Measurements from ENCODE around the gene QSOX1.
"Not testable (repeated sequence)": the region's sequence is repeated elsewhere in the genome, so short reads cannot be mapped to it uniquely, and the experiment has no call there.

Gene QSOX1

DNA sequence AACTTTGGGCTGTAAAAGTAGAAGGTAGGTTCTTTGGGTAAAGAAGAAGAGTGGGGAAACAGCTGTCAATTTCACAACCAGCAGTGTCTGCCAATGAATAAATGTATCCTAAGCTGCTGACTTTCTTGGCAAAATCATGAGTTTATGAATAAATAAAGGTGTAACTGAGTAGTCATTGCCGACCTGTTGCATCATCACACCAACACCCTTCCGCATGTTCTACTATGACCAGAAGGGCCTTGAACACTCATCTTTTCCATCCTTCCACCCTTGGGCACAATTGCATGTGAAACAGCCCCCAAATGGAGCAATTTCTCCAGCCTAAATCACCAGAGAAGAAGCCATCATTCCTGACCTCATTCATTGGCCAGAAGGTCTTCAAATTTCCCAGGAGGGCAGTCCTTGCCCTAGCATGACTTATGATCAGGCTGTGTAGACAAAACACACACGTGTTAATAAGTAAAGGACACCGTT is 31.2 kb upstream of the QSOX1 start:
- H3K36me3 ChIP-seq (ENCODE audit: insufficient read depth, low read length) = no peaks in the 10 kb centered on the region
- H3K27ac ChIP-seq = no peak overlapping the region
- H3K9ac ChIP-seq (ENCODE audit: insufficient read length) = no peak overlapping the region
- TF ChIP-seq FOXP2 (optimal IDR thresholded peaks at IDR 0.05; ENCODE audit: control extremely low read depth, extremely low read length, insufficient read depth) (no peak), EZH2 (IDR thresholded peaks at IDR 0.05) (no peak), POLR2AphosphoS5 (IDR thresholded peaks at IDR 0.05; ENCODE audit: borderline replicate concordance, low read depth, low read length) (no peak)
- DNase-seq (ENCODE audit: low read depth, low spot score) = no peak
- H3K9me3 ChIP-seq (ENCODE audit: low read depth, low read length) = no peaks in the 10 kb centered on the region
- H3K4me3 ChIP-seq = no peak overlapping the region

- Histone ChIP-seq H3K27ac (no peak overlapping the region), H3K4me3 (no peak overlapping the region), H3K9ac (ENCODE audit: insufficient read length) (no peak overlapping the region), H3K36me3 (ENCODE audit: insufficient read depth, low read length) (no peaks in the 10 kb centered on the region), H3K9me3 (ENCODE audit: low read depth, low read length) (no peaks in the 10 kb centered on the region)
- TF ChIP-seq EZH2 (IDR thresholded peaks at IDR 0.05) = no peak
- no peak for TF ChIP-seq POLR2AphosphoS5 (IDR thresholded peaks at IDR 0.05; ENCODE audit: borderline replicate concordance, low read depth, low read length)
- no peak for TF ChIP-seq FOXP2 (optimal IDR thresholded peaks at IDR 0.05; ENCODE audit: control extremely low read depth, extremely low read length, insufficient read depth)
- DNase-seq (ENCODE audit: low read depth, low spot score) = no peak
Observed at GRCh38 chr1:180130651-180131050, 24.0 kb upstream of the QSOX1 start.

DNA sequence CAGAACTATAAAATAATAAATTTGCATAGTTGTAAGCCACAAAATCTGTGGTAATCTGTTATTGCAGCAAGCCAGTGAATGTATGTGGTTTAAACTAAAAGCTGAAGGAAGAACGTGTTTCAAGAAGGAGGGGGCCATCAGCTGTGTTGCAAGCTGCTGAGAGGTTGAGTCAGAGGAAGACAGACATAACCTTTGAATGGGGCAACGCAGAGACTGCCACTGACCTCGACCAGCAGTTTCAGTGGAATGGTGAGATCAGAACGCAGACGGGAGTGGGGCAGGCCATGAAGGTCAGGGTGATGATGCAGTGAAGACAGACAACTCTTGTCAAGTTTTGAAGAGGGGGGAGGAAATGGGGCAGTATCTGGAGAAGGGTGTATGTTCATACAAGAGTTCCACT is 23.2 kb upstream of the QSOX1 start:
- no peak for TF ChIP-seq FOXP2 (optimal IDR thresholded peaks at IDR 0.05; ENCODE audit: control extremely low read depth, extremely low read length, insufficient read depth)
- peaks cover 2% of the 10 kb centered on the region; the same call in 1 of the 2 replicates for H3K9me3 ChIP-seq (ENCODE audit: low read depth, low read length)
- DNase-seq (ENCODE audit: low read depth, low spot score) = no peak
- no peaks in the 10 kb centered on the region for H3K36me3 ChIP-seq (ENCODE audit: insufficient read depth, low read length)
- H3K9ac ChIP-seq (ENCODE audit: insufficient read length) = no peak overlapping the region
- no peak overlapping the region for H3K4me3 ChIP-seq
- H3K27ac ChIP-seq = no peak overlapping the region

DNA sequence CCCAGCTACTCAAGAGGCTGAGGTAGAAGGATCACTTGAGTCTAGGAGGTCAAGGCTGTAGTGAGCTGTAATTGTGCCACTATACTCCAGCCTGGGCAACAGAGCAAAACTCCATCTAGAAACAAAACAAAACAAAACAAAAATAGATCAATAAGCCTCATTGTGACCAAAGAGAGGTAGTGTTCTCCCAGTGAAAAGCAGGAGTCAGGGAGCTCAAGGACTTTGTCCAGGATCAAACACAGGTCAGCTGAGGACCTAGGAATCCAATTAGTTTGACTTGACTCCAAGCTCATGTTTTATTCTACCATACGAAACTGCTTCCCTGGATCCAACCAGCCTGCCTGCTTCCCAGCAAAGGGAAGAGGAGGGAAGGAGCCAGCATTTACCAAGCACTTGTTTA is 21.5 kb upstream of the QSOX1 start:
- Histone ChIP-seq H3K9ac (ENCODE audit: insufficient read length) (no peak overlapping the region), H3K27ac (no peak overlapping the region)

DNA sequence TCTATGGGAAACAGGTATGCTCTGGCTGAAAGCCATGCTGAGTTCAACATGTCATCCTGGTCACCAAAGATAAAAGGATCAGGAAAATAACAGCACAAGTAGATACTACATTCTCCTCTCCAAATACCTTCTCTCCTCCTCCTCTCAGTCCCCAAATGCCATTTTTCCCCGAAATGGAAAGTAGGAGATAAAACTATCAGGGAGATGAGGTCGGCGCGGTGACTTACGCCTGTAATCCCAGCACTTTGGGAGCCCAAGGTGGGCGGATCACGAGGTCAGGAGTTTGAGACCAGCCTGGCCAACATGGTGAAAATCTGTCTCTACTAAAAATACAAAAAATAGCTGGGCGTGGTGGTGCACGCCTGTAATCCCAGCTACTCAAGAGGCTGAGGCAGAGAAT is 21.0 kb upstream of the QSOX1 start:
- not testable (repeated sequence) for H3K4me3 ChIP-seq; H3K9ac ChIP-seq (ENCODE audit: insufficient read length)

More for the DNA sequence above, 21.5 kb upstream of the QSOX1 start:
- Histone ChIP-seq H3K4me3 (no peak overlapping the region), H3K36me3 (ENCODE audit: insufficient read depth, low read length) (no peaks in the 10 kb centered on the region), H3K9me3 (ENCODE audit: low read depth, low read length) (peaks cover 4% of the 10 kb centered on the region; the same call in 1 of the 2 replicates)
- DNase-seq (ENCODE audit: low read depth, low spot score) = no peak
- TF ChIP-seq FOXP2 (optimal IDR thresholded peaks at IDR 0.05; ENCODE audit: control extremely low read depth, extremely low read length, insufficient read depth) (no peak), EZH2 (IDR thresholded peaks at IDR 0.05) (no peak), POLR2AphosphoS5 (IDR thresholded peaks at IDR 0.05; ENCODE audit: borderline replicate concordance, low read depth, low read length) (no peak)

GRCh38 chr1:180135535-180135934 is 19.1 kb upstream of the QSOX1 start:
- no peak overlapping the region for H3K4me3 ChIP-seq
- H3K9ac ChIP-seq (ENCODE audit: insufficient read length) = no peak overlapping the region
- no peak for TF ChIP-seq POLR2AphosphoS5 (IDR thresholded peaks at IDR 0.05; ENCODE audit: borderline replicate concordance, low read depth, low read length)
- TF ChIP-seq FOXP2 (optimal IDR thresholded peaks at IDR 0.05; ENCODE audit: control extremely low read depth, extremely low read length, insufficient read depth) = no peak
- no peak for TF ChIP-seq EZH2 (IDR thresholded peaks at IDR 0.05)
- no peak for DNase-seq (ENCODE audit: low read depth, low spot score)
- H3K9me3 ChIP-seq (ENCODE audit: low read depth, low read length) = peaks cover 4% of the 10 kb centered on the region; the same call in 1 of the 2 replicates
- H3K36me3 ChIP-seq (ENCODE audit: insufficient read depth, low read length) = no peaks in the 10 kb centered on the region
- H3K27ac ChIP-seq = no peak overlapping the region

More for the DNA sequence above, 21.0 kb upstream of the QSOX1 start:
- not testable (repeated sequence) for DNase-seq (ENCODE audit: low read depth, low spot score); H3K9me3 ChIP-seq (ENCODE audit: low read depth, low read length); H3K36me3 ChIP-seq (ENCODE audit: insufficient read depth, low read length); H3K27ac ChIP-seq

DNA sequence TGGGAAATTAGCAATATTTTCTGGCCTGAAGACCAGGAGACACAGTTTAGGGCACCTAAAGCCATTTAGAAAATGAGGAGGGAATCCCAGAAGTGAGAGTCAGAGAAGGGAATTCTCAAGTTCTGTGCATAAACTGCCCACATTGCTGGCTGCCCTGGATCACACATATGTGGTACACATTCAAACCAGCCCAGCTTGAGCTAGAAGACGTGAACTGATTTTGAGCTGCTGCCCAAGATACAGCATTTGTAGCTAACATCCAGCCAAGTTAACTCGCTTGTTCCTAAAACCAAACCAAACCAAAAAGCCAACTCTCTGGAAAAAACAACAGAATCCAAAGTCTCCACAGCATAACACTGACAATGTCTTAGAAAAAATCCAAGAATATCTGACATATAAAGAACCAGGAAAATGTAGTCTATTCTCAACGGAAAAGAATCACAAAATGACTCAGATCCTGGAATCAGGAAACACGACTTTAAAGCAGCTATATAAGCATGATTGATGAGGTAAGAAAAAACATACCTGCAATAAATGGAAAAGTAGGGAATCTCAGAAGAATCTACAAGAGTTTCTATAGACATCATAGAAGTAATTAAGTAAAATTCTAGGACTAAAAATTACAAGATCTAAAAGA is 18.2 kb upstream of the QSOX1 start:
- DNase-seq (ENCODE audit: low read depth, low spot score) = no peak
- Histone ChIP-seq H3K4me3 (no peak overlapping the region), H3K27ac (no peak overlapping the region), H3K36me3 (ENCODE audit: insufficient read depth, low read length) (no peaks in the 10 kb centered on the region), H3K9ac (ENCODE audit: insufficient read length) (no peak overlapping the region), H3K9me3 (ENCODE audit: low read depth, low read length) (peaks cover 4% of the 10 kb centered on the region; the same call in 1 of the 2 replicates)
- TF ChIP-seq EZH2 (IDR thresholded peaks at IDR 0.05) = no peak
- TF ChIP-seq POLR2AphosphoS5 (IDR thresholded peaks at IDR 0.05; ENCODE audit: borderline replicate concordance, low read depth, low read length) = no peak
- TF ChIP-seq FOXP2 (optimal IDR thresholded peaks at IDR 0.05; ENCODE audit: control extremely low read depth, extremely low read length, insufficient read depth) = no peak

- Histone ChIP-seq H3K4me3 (no peak overlapping the region), H3K9ac (ENCODE audit: insufficient read length) (no peak overlapping the region), H3K27ac (no peak overlapping the region), H3K36me3 (ENCODE audit: insufficient read depth, low read length) (no peaks in the 10 kb centered on the region), H3K9me3 (ENCODE audit: low read depth, low read length) (peaks cover 4% of the 10 kb centered on the region; the same call in 1 of the 2 replicates)
- DNase-seq (ENCODE audit: low read depth, low spot score) = no peak
- TF ChIP-seq POLR2AphosphoS5 (IDR thresholded peaks at IDR 0.05; ENCODE audit: borderline replicate concordance, low read depth, low read length) = no peak
- TF ChIP-seq EZH2 (IDR thresholded peaks at IDR 0.05) = no peak
- no peak for TF ChIP-seq FOXP2 (optimal IDR thresholded peaks at IDR 0.05; ENCODE audit: control extremely low read depth, extremely low read length, insufficient read depth)
Observed at GRCh38 chr1:180136968-180137356, 17.7 kb upstream of the QSOX1 start.

DNA sequence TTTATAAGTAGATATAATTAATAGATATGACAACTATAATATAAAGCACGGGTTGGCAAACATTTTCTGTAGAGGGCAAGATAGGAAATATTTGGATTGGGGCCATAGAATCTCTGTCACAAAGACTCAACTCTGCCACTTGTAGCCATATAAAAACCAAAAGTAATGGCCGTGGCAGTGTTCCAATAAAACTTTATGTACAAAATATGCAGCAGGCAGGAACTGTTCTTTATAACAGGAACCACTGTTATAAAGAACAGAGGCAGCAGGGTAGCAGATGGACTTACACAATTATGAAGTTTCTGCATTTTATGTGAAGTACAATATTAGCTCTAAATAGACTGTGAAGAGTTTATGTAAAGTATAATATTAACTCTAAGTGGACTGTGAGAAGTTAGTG is 16.9 kb upstream of the QSOX1 start:
- Histone ChIP-seq H3K4me3 (no peak overlapping the region), H3K36me3 (ENCODE audit: insufficient read depth, low read length) (no peaks in the 10 kb centered on the region), H3K9ac (ENCODE audit: insufficient read length) (no peak overlapping the region), H3K9me3 (ENCODE audit: low read depth, low read length) (peaks cover 4% of the 10 kb centered on the region; the same call in 1 of the 2 replicates), H3K27ac (no peak overlapping the region)
- no peak for DNase-seq (ENCODE audit: low read depth, low spot score)
- no peak for TF ChIP-seq FOXP2 (optimal IDR thresholded peaks at IDR 0.05; ENCODE audit: control extremely low read depth, extremely low read length, insufficient read depth)
- no peak for TF ChIP-seq EZH2 (IDR thresholded peaks at IDR 0.05)
- TF ChIP-seq POLR2AphosphoS5 (IDR thresholded peaks at IDR 0.05; ENCODE audit: borderline replicate concordance, low read depth, low read length) = no peak

Data from SK-N-MC (cell line).